ENCODE results near the gene LCN6.
"Not testable (repeated sequence)": the region's sequence is repeated elsewhere in the genome, so short reads cannot be mapped to it uniquely, and the experiment has no call there.

LCN6 gene

GRCh38 chr9:136759001-136759400, 10.7 kb upstream of the LCN6 start:
- no peak for DNase-seq

GRCh38 chr9:136757751-136758140, 9.4 kb upstream of the LCN6 start:
- DNase-seq, result no peak

- DNase-seq, result no peak
Observed at GRCh38 chr9:136757328-136757727, 9.0 kb upstream of the LCN6 start.

- no peak for DNase-seq
Observed at GRCh38 chr9:136756836-136757235, 8.5 kb upstream of the LCN6 start.

- DNase-seq, result no peak
Observed at GRCh38 chr9:136756134-136756438, 7.8 kb upstream of the LCN6 start.

GRCh38 chr9:136755302-136756133, 7.2 kb upstream of the LCN6 start:
- DNase-seq, result not testable (repeated sequence)

GRCh38 chr9:136754626-136755301, 6.4 kb upstream of the LCN6 start:
- no peak for DNase-seq

GRCh38 chr9:136754059-136754572, 5.8 kb upstream of the LCN6 start:
- DNase-seq, result no peak

- no peak for DNase-seq
Observed at GRCh38 chr9:136753371-136754058, 5.2 kb upstream of the LCN6 start.

- no peak for DNase-seq
Observed at GRCh38 chr9:136751814-136752213, 3.5 kb upstream of the LCN6 start.

GRCh38 chr9:136751244-136751643, 2.9 kb upstream of the LCN6 start:
- DNase-seq, result no peak

GRCh38 chr9:136750526-136750925, 2.2 kb upstream of the LCN6 start:
- no peak for DNase-seq

GRCh38 chr9:136748666-136749611, 614 bp upstream of the LCN6 start:
- DNase-seq, result no peak

- DNase-seq, result no peak
Observed at GRCh38 chr9:136747161-136748060, 914 bp downstream of the LCN6 start.

GRCh38 chr9:136746621-136747020, 1.7 kb downstream of the LCN6 start:
- DNase-seq, result no peak

- no peak for DNase-seq
Observed at GRCh38 chr9:136746155-136746490, 2.2 kb downstream of the LCN6 start.

- no peak for DNase-seq
Observed at GRCh38 chr9:136745389-136746154, 2.8 kb downstream of the LCN6 start.

- DNase-seq, result no peak
Observed at GRCh38 chr9:136744773-136745172, 3.6 kb downstream of the LCN6 start.

- no peak for DNase-seq
Observed at GRCh38 chr9:136743639-136744211, 4.6 kb downstream of the LCN6 start.

GRCh38 chr9:136742591-136743391, 5.5 kb downstream of the LCN6 start, which contains the start of gene LCN10:
Gene LCN10 (minus strand): TSS chr9:136742940. CDS start chr9:136742903, 37 bp downstream.
- no peak for DNase-seq

Data from activated naive CD4-positive, alpha-beta T cell treated with anti-CD3 and anti-CD28 coated beads, Interleukin-2, amount 50 U/mL, for 16 hours (primary cell).